GM12878 (cell line): Measurements from ENCODE around the gene IL17RC. TPM values are rescaled to one million over a fixed set of nuclear protein-coding genes. Genes with fewer than 3 reads are reported as not detected.

Experiments used
- CTCF ChIP-seq, 3 experiments: IDR thresholded peaks in 2 of 3; conservative IDR thresholded peaks in 1 of 3; 2 replicates each; pipeline ENCODE4 v1.5.1; 2011; ENCODE audit warnings: low read depth in 3 of 3, low read length in 3 of 3, mild to moderate bottlenecking in 3 of 3, control low read depth in 2 of 3, moderate library complexity in 2 of 3, inconsistent platforms in 1 of 3, mixed read lengths in 1 of 3; ENCODE audit not compliant: control insufficient read depth in 2 of 3, insufficient read depth in 1 of 3; ENCODE audit errors: extremely low read depth in 1 of 3
- EGR1 ChIP-seq, 2 experiments: IDR thresholded peaks; 1 replicate in 1 of 2; 2 replicates in 1 of 2; pipeline ENCODE4 v1.6.1; 2011 to 2012; ENCODE audit warnings: low read depth in 2 of 2, low read length in 2 of 2, borderline replicate concordance in 1 of 2, mild to moderate bottlenecking in 1 of 2, moderate library complexity in 1 of 2
- ESRRA ChIP-seq: IDR thresholded peaks from 2 replicates; pipeline ENCODE4 v1.6.1; 2012; ENCODE audit warnings: mild to moderate bottlenecking, low read length, improper control_type of control experiment
- IKZF2 ChIP-seq, 2 experiments: fragments of 450-650 bp; IDR thresholded peaks; 2 replicates each; pipeline ENCODE4 v1.6.1; 2017; ENCODE audit warnings: mild to moderate bottlenecking in 2 of 2, moderate library complexity in 2 of 2
- MTA3 ChIP-seq: IDR thresholded peaks from 2 replicates; pipeline ENCODE4 v1.6.1; 2012; ENCODE audit warnings: low read length, inconsistent platforms, borderline replicate concordance
- MYB ChIP-seq: fragments of 150-350 bp; IDR thresholded peaks from 2 replicates; pipeline ENCODE4 v1.6.1; 2014; ENCODE audit warnings: mild to moderate bottlenecking, low read depth, low read length, borderline replicate concordance
- PAX5 ChIP-seq: IDR thresholded peaks from 2 replicates; pipeline ENCODE4 v1.6.1; 2011; ENCODE audit warnings: low read depth, low read length, borderline replicate concordance
- PAX8 ChIP-seq: fragments of 450-650 bp; IDR thresholded peaks from 2 replicates; pipeline ENCODE4 v1.6.1; 2017; ENCODE audit warnings: mild to moderate bottlenecking, moderate library complexity
- PML ChIP-seq: IDR thresholded peaks from 2 replicates; pipeline ENCODE4 v1.6.1; 2012; ENCODE audit warnings: low read length, inconsistent platforms
- PRDM15 ChIP-seq: fragments of 450-650 bp; formaldehyde crosslinking; IDR thresholded peaks from 2 replicates; pipeline ENCODE4 v1.4.0; 2020; ENCODE audit warnings: mild to moderate bottlenecking, moderate library complexity
- RAD21 ChIP-seq: IDR thresholded peaks from 2 replicates; pipeline ENCODE4 v1.6.1; 2011; ENCODE audit warnings: mild to moderate bottlenecking, low read depth, low read length, moderate library complexity; ENCODE audit not compliant: insufficient read depth
- RBBP5 ChIP-seq: fragments of 200-600 bp; sonication (generic); conservative IDR thresholded peaks from 2 replicates; pipeline ENCODE4 v1.6.1; 2016
- SMAD5 ChIP-seq: IDR thresholded peaks from 2 replicates; pipeline ENCODE4 v1.6.1; 2016; ENCODE audit warnings: antibody characterized with exemption, low read depth
- YY1 ChIP-seq: IDR thresholded peaks from 2 replicates; pipeline ENCODE4 v1.6.1; 2011; ENCODE audit warnings: low read depth, mild to moderate bottlenecking, low read length
- ZNF274 ChIP-seq: IDR thresholded peaks from one replicate; pipeline ENCODE4 v1.8.0; 2011; ENCODE audit not compliant: insufficient read length, insufficient read depth
- polyA plus RNA-seq, 11 experiments: library from polyadenylated mRNA; depleted of rRNA in 4 of 11; unstranded in 6 of 11; stranded (reverse) in 5 of 11; fragments of >200 nt; fragmentation: Nextera tagmentation in 4 of 11; fragmentation: Illumina TruSeq in 1 of 11; extraction: Ambion mirVana in 4 of 11; extraction: Trizol in 1 of 11; gene quantifications; 1 replicate in 1 of 11; 2 replicates in 10 of 11; pipeline versions ENCODE4 v1.2.1 to v1.2.3, GENCODE V29; 2011 to 2016; ENCODE audit warnings: inconsistent platforms in 2 of 11, missing spikeins in 2 of 11, low read depth in 1 of 11
- total RNA-seq, 4 experiments: library from RNA; depleted of rRNA in 3 of 4; stranded (reverse); fragments of >200 nt in 3 of 4; fragmentation: Illumina TruSeq in 1 of 4; extraction: Trizol in 1 of 4; gene quantifications; 2 replicates each; pipeline versions ENCODE4 v1.2.1 to v1.2.3, GENCODE V29; 2013 to 2021
- TF ChIP-seq, protein P1 (sequence below): IDR thresholded peaks from 2 replicates; pipeline ENCODE4 v1.6.1; 2011; ENCODE audit warnings: borderline replicate concordance, low read depth, mild to moderate bottlenecking, moderate library complexity, mixed read lengths, low read length; ENCODE audit not compliant: insufficient read depth; ENCODE audit errors: extremely low read length
- TF ChIP-seq, protein P2 (sequence below): fragments of 450-650 bp; IDR thresholded peaks from 2 replicates; pipeline ENCODE4 v1.6.1; 2016; ENCODE audit warnings: mild to moderate bottlenecking
- TF ChIP-seq, protein P3 (sequence below): IDR thresholded peaks from 2 replicates; pipeline ENCODE4 v1.6.1; 2012; ENCODE audit warnings: low read depth, low read length, improper control_type of control experiment
- TF ChIP-seq, protein P4 (sequence below): fragments of 450-650 bp; IDR thresholded peaks from 2 replicates; pipeline ENCODE4 v1.6.1; 2018; ENCODE audit warnings: borderline replicate concordance, mild to moderate bottlenecking; ENCODE audit not compliant: partially characterized antibody

Gene IL17RC
- total and polyA plus RNA-seq, 10 of the 15 experiments (the other 5 are each of a cell fraction or from before 2014, with no cell fraction given): 0.07 to 4.4 (median 0.34) TPM; not detected in 3

- TF ChIP-seq, protein P1, sequence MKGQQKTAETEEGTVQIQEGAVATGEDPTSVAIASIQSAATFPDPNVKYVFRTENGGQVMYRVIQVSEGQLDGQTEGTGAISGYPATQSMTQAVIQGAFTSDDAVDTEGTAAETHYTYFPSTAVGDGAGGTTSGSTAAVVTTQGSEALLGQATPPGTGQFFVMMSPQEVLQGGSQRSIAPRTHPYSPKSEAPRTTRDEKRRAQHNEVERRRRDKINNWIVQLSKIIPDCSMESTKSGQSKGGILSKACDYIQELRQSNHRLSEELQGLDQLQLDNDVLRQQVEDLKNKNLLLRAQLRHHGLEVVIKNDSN: no peak
- TF ChIP-seq YY1: 0 out of 2 replicates have a peak, but pooled peaks have one; percentile 27
- TF ChIP-seq PRDM15 (CRISPR knock-in tag): no peak
- TF ChIP-seq PAX5: no peak
- TF ChIP-seq CTCF (IDR thresholded peaks at IDR 0.05 in 2 of 3, conservative IDR thresholded peaks at IDR 0.05 in 1 of 3; ENCODE audit: control insufficient read depth in 2 of 3, extremely low read depth in 1 of 3, insufficient read depth in 1 of 3, low read depth in 3 of 3, low read length in 3 of 3): no peak
- TF ChIP-seq, protein P2, sequence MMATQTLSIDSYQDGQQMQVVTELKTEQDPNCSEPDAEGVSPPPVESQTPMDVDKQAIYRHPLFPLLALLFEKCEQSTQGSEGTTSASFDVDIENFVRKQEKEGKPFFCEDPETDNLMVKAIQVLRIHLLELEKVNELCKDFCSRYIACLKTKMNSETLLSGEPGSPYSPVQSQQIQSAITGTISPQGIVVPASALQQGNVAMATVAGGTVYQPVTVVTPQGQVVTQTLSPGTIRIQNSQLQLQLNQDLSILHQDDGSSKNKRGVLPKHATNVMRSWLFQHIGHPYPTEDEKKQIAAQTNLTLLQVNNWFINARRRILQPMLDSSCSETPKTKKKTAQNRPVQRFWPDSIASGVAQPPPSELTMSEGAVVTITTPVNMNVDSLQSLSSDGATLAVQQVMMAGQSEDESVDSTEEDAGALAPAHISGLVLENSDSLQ: no peak
- no peak for TF ChIP-seq PAX8
- no peak for TF ChIP-seq SMAD5
- no peak for TF ChIP-seq EGR1 (IDR thresholded peaks at IDR 0.05; ENCODE audit: borderline replicate concordance in 1 of 2, low read depth in 2 of 2, low read length in 2 of 2)
- TF ChIP-seq, protein P3, sequence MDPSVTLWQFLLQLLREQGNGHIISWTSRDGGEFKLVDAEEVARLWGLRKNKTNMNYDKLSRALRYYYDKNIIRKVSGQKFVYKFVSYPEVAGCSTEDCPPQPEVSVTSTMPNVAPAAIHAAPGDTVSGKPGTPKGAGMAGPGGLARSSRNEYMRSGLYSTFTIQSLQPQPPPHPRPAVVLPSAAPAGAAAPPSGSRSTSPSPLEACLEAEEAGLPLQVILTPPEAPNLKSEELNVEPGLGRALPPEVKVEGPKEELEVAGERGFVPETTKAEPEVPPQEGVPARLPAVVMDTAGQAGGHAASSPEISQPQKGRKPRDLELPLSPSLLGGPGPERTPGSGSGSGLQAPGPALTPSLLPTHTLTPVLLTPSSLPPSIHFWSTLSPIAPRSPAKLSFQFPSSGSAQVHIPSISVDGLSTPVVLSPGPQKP: no peak
- 0 out of 2 replicates have a peak, but pooled peaks have one; percentile 1 for TF ChIP-seq RAD21
- TF ChIP-seq, protein P4, sequence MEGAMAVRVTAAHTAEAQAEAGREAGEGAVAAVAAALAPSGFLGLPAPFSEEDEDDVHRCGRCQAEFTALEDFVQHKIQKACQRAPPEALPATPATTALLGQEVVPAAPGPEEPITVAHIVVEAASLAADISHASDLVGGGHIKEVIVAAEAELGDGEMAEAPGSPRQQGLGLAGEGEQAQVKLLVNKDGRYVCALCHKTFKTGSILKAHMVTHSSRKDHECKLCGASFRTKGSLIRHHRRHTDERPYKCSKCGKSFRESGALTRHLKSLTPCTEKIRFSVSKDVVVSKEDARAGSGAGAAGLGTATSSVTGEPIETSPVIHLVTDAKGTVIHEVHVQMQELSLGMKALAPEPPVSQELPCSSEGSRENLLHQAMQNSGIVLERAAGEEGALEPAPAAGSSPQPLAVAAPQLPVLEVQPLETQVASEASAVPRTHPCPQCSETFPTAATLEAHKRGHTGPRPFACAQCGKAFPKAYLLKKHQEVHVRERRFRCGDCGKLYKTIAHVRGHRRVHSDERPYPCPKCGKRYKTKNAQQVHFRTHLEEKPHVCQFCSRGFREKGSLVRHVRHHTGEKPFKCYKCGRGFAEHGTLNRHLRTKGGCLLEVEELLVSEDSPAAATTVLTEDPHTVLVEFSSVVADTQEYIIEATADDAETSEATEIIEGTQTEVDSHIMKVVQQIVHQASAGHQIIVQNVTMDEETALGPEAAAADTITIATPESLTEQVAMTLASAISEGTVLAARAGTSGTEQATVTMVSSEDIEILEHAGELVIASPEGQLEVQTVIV: no peak
- TF ChIP-seq MTA3: 0 out of 2 replicates have a peak, but pooled peaks have one; percentile 25
- 0 out of 4 replicates have a peak, but pooled peaks have one; percentile 26 to 41 for TF ChIP-seq IKZF2 (IDR thresholded peaks at IDR 0.05)
- no peak for TF ChIP-seq ESRRA
- TF ChIP-seq MYB: 0 out of 2 replicates have a peak, but pooled peaks have one; percentile 9
- TF ChIP-seq ZNF274: no peak
- no peak for TF ChIP-seq PML
- TF ChIP-seq RBBP5: no peak
Measured at GRCh38 chr3:9951126-9951525, 34.2 kb downstream of the IL17RC start (continued).
